Osteoblast (primary cell): ENCODE measurements around the gene NREP. TPM values are rescaled to one million over a fixed set of nuclear protein-coding genes. Genes with fewer than 3 reads are reported as not detected.
A peak's percentile ranks its signal among the peaks of the same experiment; 100 is the strongest.

Source experiments
- DNase-seq: peaks from one replicate; pipeline ENCODE4 v3.0.0; 2011; ENCODE audit warnings: low spot score, mixed read lengths; ENCODE audit not compliant: insufficient read length; ENCODE audit errors: missing footprints
- H2AFZ ChIP-seq: 2 replicates; pipeline ENCODE4 v1.6.0; 2011; ENCODE audit warnings: mild to moderate bottlenecking, low read length
- H3K27ac ChIP-seq: 2 replicates; pipeline ENCODE4 v1.5.1; 2011; ENCODE audit warnings: mild to moderate bottlenecking, low read depth, low read length, moderate library complexity
- H3K27me3 ChIP-seq: 2 replicates; pipeline ENCODE4 v1.6.0; 2012; ENCODE audit warnings: mild to moderate bottlenecking, control low read depth, inconsistent platforms, low read length, moderate library complexity; ENCODE audit not compliant: insufficient read depth
- H3K36me3 ChIP-seq: 2 replicates; pipeline ENCODE4 v1.5.1; 2011; ENCODE audit warnings: mild to moderate bottlenecking, low read length, control low read depth, moderate library complexity; ENCODE audit not compliant: insufficient read depth
- H3K4me1 ChIP-seq: 2 replicates; pipeline ENCODE4 v1.5.1; 2011; ENCODE audit warnings: mild to moderate bottlenecking, low read length, control low read depth, moderate library complexity; ENCODE audit not compliant: insufficient read depth
- H3K4me2 ChIP-seq: 2 replicates; pipeline ENCODE4 v1.6.0; 2011; ENCODE audit warnings: mild to moderate bottlenecking, low read length; ENCODE audit not compliant: insufficient read depth
- H3K4me3 ChIP-seq: fragments of 200-600 bp; sonication (generic); 3 replicates; pipeline ENCODE4 v1.5.1; 2012; ENCODE audit warnings: mild to moderate bottlenecking, low read length, inconsistent platforms; ENCODE audit not compliant: insufficient read depth
- H3K79me2 ChIP-seq: 2 replicates; pipeline ENCODE4 v1.6.0; 2012; ENCODE audit warnings: mild to moderate bottlenecking, low read length, control low read depth, inconsistent platforms; ENCODE audit not compliant: insufficient read depth
- H3K9me3 ChIP-seq: 2 replicates; pipeline ENCODE4 v1.5.1; 2011; ENCODE audit warnings: low read depth, low read length, control low read depth
- H4K20me1 ChIP-seq: 2 replicates; pipeline ENCODE4 v1.6.0; 2012; ENCODE audit warnings: mild to moderate bottlenecking, low read length, control low read depth; ENCODE audit not compliant: insufficient read depth
- total RNA-seq: library from RNA; depleted of rRNA; stranded (reverse); fragments of >200 nt; gene quantifications from 2 replicates; pipeline ENCODE4 v1.2.3, GENCODE V29; 2012
- TF ChIP-seq, protein P1 (sequence below): IDR thresholded peaks from 2 replicates; pipeline ENCODE4 v1.5.1; 2011; ENCODE audit warnings: mild to moderate bottlenecking, low read depth, low read length, moderate library complexity; ENCODE audit errors: extremely low read depth

NREP gene
- total RNA-seq, 1 donor: 182 TPM

DNA sequence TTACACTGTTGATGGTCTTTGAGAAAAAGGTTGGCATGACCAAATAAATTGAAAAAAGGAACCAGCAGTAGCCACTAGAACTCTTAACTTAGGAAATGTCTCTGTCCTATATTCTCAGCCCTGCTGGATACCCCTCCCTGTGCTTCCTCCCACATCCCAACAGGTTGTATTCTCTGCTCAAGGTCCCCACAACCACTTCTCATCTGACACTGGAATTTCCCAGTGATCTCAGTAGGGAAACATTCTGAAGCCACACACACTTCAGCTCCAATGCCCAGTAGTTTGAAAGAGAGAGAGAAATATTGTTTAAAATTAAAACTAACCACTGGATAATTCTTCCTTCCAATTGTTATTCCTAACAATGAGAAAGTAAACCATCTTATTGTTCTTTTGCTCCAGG, 30.0 kb upstream of the NREP start:
- no peak for DNase-seq
- H3K4me2 ChIP-seq: no peak overlapping the region
- TF ChIP-seq, protein P1, sequence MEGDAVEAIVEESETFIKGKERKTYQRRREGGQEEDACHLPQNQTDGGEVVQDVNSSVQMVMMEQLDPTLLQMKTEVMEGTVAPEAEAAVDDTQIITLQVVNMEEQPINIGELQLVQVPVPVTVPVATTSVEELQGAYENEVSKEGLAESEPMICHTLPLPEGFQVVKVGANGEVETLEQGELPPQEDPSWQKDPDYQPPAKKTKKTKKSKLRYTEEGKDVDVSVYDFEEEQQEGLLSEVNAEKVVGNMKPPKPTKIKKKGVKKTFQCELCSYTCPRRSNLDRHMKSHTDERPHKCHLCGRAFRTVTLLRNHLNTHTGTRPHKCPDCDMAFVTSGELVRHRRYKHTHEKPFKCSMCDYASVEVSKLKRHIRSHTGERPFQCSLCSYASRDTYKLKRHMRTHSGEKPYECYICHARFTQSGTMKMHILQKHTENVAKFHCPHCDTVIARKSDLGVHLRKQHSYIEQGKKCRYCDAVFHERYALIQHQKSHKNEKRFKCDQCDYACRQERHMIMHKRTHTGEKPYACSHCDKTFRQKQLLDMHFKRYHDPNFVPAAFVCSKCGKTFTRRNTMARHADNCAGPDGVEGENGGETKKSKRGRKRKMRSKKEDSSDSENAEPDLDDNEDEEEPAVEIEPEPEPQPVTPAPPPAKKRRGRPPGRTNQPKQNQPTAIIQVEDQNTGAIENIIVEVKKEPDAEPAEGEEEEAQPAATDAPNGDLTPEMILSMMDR: no peak
- H2AFZ ChIP-seq: no peak overlapping the region
- no peaks in the 10 kb centered on the region for H3K36me3 ChIP-seq
- H4K20me1 ChIP-seq: no peaks in the 10 kb centered on the region
- no peaks in the 10 kb centered on the region for H3K27me3 ChIP-seq
- H3K4me3 ChIP-seq: no peak overlapping the region
- no peaks in the 10 kb centered on the region for H3K9me3 ChIP-seq
- peaks cover 5% of the 10 kb centered on the region for H3K4me1 ChIP-seq
- no peaks in the 10 kb centered on the region for H3K79me2 ChIP-seq
- no peak overlapping the region for H3K27ac ChIP-seq

DNA sequence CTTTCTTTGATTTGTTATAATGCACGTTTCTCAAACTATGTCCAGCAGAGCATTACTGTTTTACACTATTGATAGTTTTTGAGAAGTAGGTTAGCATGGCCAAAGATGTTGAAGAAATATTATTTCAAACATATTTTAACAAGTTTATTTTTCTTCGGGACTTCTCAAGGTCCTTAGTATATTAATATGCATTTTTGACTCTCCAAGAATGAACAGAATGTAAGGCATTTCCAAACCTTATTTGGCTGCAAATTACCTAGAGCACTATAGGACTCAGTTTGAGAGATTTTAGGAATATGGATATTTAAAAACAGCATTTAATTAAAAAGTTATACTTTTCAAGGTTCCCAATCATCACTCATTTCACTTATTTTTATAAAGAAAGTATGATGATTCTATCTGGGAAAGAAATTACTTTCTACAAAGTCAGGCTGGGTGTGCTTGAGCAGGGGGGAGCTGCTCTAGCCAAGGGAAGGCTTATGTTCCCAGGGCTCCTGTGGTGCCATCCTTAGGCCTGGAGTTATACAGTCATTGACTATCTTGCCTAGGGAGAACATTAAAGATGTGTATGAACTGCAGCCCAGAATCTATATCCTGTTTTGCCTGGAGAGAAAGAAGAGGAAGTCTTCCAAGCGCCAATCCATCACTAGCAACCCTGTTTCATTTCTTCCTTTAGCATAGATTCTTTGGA, 27.6 kb upstream of the NREP start:
- Histone ChIP-seq H3K27me3 (no peaks in the 10 kb centered on the region), H4K20me1 (no peaks in the 10 kb centered on the region), H3K9me3 (no peaks in the 10 kb centered on the region), H3K36me3 (no peaks in the 10 kb centered on the region), H3K79me2 (no peaks in the 10 kb centered on the region), H3K4me3 (no peak overlapping the region), H3K4me1 (peaks cover 18% of the 10 kb centered on the region), H2AFZ (peak overlapping the region; percentile 15), H3K4me2 (no peak overlapping the region), H3K27ac (no peak overlapping the region)
- no peak for DNase-seq
- TF ChIP-seq, protein P1: no peak

DNA sequence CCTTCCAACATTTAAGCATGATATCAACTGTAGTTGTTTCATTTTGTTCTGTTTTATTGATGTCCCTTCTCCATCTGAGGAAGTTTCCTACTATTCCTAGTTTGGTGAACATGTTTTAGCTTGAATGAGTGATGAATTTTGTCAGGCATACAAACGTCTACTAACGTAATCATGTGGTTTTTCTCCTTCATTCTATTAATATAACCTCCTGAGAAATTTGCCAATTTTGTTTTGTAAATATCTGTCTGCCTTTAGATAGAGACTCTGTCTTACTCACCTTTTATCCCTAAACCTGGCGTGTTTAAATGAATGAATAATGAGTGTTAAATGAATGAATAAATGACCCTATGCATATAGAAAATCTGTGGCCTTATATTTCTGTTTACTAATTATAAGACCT, 26.5 kb upstream of the NREP start:
- peaks cover 18% of the 10 kb centered on the region for H3K4me1 ChIP-seq
- H3K36me3 ChIP-seq: no peaks in the 10 kb centered on the region
- no peaks in the 10 kb centered on the region for H3K27me3 ChIP-seq
- H3K79me2 ChIP-seq: no peaks in the 10 kb centered on the region
- no peak overlapping the region for H2AFZ ChIP-seq
- no peak for DNase-seq
- no peaks in the 10 kb centered on the region for H4K20me1 ChIP-seq
- H3K27ac ChIP-seq: no peak overlapping the region
- H3K4me3 ChIP-seq: no peak overlapping the region
- H3K9me3 ChIP-seq: no peaks in the 10 kb centered on the region
- no peak overlapping the region for H3K4me2 ChIP-seq
- TF ChIP-seq, protein P1: no peak

DNA sequence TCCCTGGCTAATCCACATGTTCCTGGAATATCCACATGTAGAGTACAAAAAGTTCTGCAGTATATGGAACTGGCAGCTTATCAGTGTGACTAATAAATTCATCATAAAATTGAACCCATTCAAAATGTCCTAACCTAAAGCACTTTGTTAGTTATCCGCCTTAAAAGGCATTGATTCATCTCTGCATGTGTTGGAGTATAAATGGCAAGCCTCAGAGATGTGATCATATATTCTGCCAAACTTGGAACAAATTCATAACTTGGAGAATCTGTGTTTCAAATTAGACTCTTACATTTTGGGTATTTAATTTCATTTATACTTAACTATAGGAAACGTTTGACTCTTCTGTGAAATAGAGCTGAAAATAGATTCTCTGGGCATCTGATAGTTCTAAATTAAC, 25.2 kb upstream of the NREP start:
- no peak overlapping the region for H3K4me3 ChIP-seq
- no peaks in the 10 kb centered on the region for H3K36me3 ChIP-seq
- no peaks in the 10 kb centered on the region for H3K79me2 ChIP-seq
- no peaks in the 10 kb centered on the region for H3K27me3 ChIP-seq
- TF ChIP-seq, protein P1: no peak
- no peak for DNase-seq
- no peak overlapping the region for H3K4me2 ChIP-seq
- H3K4me1 ChIP-seq: peaks cover 18% of the 10 kb centered on the region
- no peaks in the 10 kb centered on the region for H4K20me1 ChIP-seq
- no peak overlapping the region for H2AFZ ChIP-seq
- H3K27ac ChIP-seq: peak overlapping the region; percentile 21
- no peaks in the 10 kb centered on the region for H3K9me3 ChIP-seq
